HG03439 (cell line): ENCODE data around the gene LGALS9.

Experiments used
- ATAC-seq: cut with Tn5 transposase; IDR thresholded peaks from one replicate; pipeline ENCODE4 v1.9.1; 2021; ENCODE audit warnings: mild to moderate bottlenecking, moderate library complexity; ENCODE audit not compliant: unreplicated experiment

Gene LGALS9

GRCh38 chr17:27630607-27631410, at the start of gene LGALS9:
Gene LGALS9, plus strand, starts transcription at chr17:27631188. Its CDS starts 78 bp downstream, at chr17:27631266.
- ATAC-seq: no peak

GRCh38 chr17:27582696-27583095, 48.3 kb upstream of the LGALS9 start:
- no peak for ATAC-seq

- ATAC-seq: peak; percentile 45
These were observed 45.8 kb upstream of the LGALS9 start for GRCh38 chr17:27585153-27585681.

- no peak for ATAC-seq
These were observed 45.2 kb upstream of the LGALS9 start for GRCh38 chr17:27585792-27586191.

- ATAC-seq: no peak
These were observed 44.7 kb upstream of the LGALS9 start for GRCh38 chr17:27586203-27586721.

- ATAC-seq: no peak
These were observed 42.6 kb upstream of the LGALS9 start for GRCh38 chr17:27588354-27588753.

- ATAC-seq: no peak
These were observed 40.1 kb upstream of the LGALS9 start for GRCh38 chr17:27590864-27591263.

GRCh38 chr17:27591986-27592385, 39.0 kb upstream of the LGALS9 start:
- no peak for ATAC-seq

- no peak for ATAC-seq
These were observed 37.6 kb upstream of the LGALS9 start for GRCh38 chr17:27593232-27593856.

- ATAC-seq: no peak
These were observed 37.1 kb upstream of the LGALS9 start for GRCh38 chr17:27593857-27594255.

- ATAC-seq: no peak
These were observed 35.8 kb upstream of the LGALS9 start for GRCh38 chr17:27595208-27595607.

- no peak for ATAC-seq
These were observed 34.9 kb upstream of the LGALS9 start for GRCh38 chr17:27596096-27596495.

- ATAC-seq: no peak
These were observed 34.3 kb upstream of the LGALS9 start for GRCh38 chr17:27596566-27597187.

GRCh38 chr17:27597188-27597580, 33.8 kb upstream of the LGALS9 start:
- ATAC-seq: no peak

GRCh38 chr17:27597783-27598320, 33.1 kb upstream of the LGALS9 start:
- ATAC-seq: no peak

- ATAC-seq: no peak
These were observed 32.5 kb upstream of the LGALS9 start for GRCh38 chr17:27598337-27599050.

GRCh38 chr17:27600471-27600870, 30.5 kb upstream of the LGALS9 start:
- no peak for ATAC-seq

GRCh38 chr17:27601069-27601974, 29.7 kb upstream of the LGALS9 start:
- ATAC-seq: no peak

- no peak for ATAC-seq
These were observed 29.0 kb upstream of the LGALS9 start for GRCh38 chr17:27601975-27602302.
